ENCODE measurements around the gene TDG. TPM values are rescaled to one million over a fixed set of nuclear protein-coding genes. Genes with fewer than 3 reads are reported as not detected.
A peak's percentile ranks its signal among the peaks of the same experiment; 100 is the strongest.

Gene TDG
- total RNA-seq, 1 experiment from 2014 or later: 31.6 TPM

DNA sequence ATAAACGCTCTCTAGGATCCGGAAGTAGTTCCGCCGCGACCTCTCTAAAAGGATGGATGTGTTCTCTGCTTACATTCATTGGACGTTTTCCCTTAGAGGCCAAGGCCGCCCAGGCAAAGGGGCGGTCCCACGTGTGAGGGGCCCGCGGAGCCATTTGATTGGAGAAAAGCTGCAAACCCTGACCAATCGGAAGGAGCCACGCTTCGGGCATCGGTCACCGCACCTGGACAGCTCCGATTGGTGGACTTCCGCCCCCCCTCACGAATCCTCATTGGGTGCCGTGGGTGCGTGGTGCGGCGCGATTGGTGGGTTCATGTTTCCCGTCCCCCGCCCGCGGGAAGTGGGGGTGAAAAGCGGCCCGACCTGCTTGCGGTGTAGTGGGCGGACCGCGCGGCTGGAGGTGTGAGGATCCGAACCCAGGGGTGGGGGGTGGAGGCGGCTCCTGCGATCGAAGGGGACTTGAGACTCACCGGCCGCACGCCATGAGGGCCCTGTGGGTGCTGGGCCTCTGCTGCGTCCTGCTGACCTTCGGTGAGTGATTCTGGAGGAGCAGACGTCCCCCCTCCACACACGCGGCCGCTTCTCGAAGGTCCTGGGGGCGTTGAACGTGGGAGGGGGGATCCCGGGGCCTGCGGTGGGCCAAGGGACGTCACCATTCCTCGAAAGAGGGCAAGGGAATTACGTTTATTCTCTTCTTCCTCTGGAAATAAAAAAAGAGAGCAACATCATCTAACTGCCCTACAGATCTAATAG lies 35.5 kb upstream of the TDG start, which contains the start of gene HSP90B1:
TSS of gene HSP90B1 (plus strand) at position 377 of the 753 bp plus-strand sequence. CDS start at position 483, 106 bp downstream.
- intact Hi-C loops (cut with micrococcal nuclease): loop anchor here (1.0 kb wide), 2 partner anchors 27 to 133 kb away; a partner anchor contains a TSS
- Mint-ChIP-seq H3K4me1 (ENCODE audit: insufficient read depth, unreplicated experiment) (peaks cover 23% of the 10 kb centered on the region), H3K27ac (ENCODE audit: low read depth, unreplicated experiment) (peak within 1 kb of the TSS; percentile 58), H3K27me3 (ENCODE audit: insufficient read depth, unreplicated experiment) (no peaks in the 10 kb centered on the region), H3K4me3 (ENCODE audit: unreplicated experiment) (peak within 1 kb of the TSS; percentile 75), H3K36me3 (ENCODE audit: insufficient read depth, unreplicated experiment) (peaks cover 45% of the 10 kb centered on the region), H3K9me3 (ENCODE audit: unreplicated experiment) (no peaks in the 10 kb centered on the region)
- peak; percentile 100 for DNase-seq (ENCODE audit: unreplicated experiment)
- POLR2A ChIA-PET: interaction anchor here (0.6 to 6.1 kb wide), 46 partner anchors 8 to 1177 kb away, joined by 3 to 97 read pairs (median 4); partner anchors contain the start of genes HCFC2, NFYB, NT5DC3 and TDG
- TF ChIP-seq CTCF (IDR thresholded peaks at IDR 0.05; ENCODE audit: unreplicated experiment): no peak
- CTCF ChIA-PET: interaction anchor here (0.6 to 1.6 kb wide), 7 partner anchors 17 to 831 kb away, joined by 3 to 7 read pairs (median 3); partner anchors contain the start of genes NT5DC3 and TDG
- BruUV-seq (replicated peaks): TSS peak; percentile 44

DNA sequence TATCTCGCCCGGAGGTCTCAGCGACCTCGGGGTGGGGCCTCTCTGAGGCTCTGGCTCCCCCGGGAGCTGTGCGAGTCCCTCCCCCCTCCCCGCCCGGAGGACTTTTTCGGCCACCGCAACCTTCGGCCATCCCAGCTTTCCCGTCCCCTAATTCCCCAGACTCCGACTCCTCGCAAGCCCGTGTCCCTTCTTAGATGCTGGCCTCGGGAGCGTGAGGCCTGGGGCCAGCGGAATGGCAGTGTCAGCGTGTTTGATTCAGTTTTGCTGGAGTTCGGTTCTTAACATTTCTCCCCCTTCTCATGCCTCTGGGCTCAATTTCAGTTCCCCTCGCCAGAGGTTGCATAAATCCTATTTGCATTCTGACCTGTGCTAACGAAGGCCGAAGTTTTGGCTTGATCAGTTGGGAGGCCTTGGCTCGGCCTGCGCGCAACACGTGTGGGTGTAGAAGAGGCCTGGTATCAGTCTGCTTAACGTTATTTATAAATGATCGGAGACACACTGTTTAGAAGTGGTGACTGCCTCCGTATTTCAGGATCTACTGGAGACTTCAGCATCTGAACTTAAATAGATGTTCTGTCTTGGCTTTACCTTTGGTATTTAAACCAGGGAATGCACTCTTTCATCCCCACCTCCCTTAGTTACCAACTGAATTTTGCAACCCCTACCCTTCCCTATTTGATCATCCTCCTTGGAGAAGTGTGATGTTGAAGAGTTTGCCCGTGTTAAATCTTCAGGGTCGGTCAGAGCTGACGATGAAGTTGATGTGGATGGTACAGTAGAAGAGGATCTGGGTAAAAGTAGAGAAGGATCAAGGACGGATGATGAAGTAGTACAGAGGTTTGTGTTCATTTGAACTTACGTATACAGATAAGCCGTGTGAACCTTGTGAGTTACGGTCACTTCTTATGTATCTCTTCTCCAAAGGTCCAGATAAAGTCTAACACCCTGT lies 34.6 kb upstream of the TDG start:
- no peaks in the 10 kb centered on the region for H3K9me3 Mint-ChIP-seq (ENCODE audit: unreplicated experiment)
- BruUV-seq (replicated peaks): no TSS peak
- H3K27ac Mint-ChIP-seq (ENCODE audit: low read depth, unreplicated experiment): peak overlapping the region; percentile 58
- DNase-seq (ENCODE audit: unreplicated experiment): peak; percentile 34
- H3K4me3 Mint-ChIP-seq (ENCODE audit: unreplicated experiment): peak overlapping the region; percentile 75
- H3K4me1 Mint-ChIP-seq (ENCODE audit: insufficient read depth, unreplicated experiment): peaks cover 32% of the 10 kb centered on the region
- intact Hi-C loops (cut with micrococcal nuclease): loop anchor here (1.0 kb wide), 2 partner anchors 26 to 132 kb away; a partner anchor contains a TSS
- ChIA-PET POLR2A (interaction anchor here (1.0 to 6.1 kb wide), 12 partner anchors 11 to 356 kb away, joined by 3 to 97 read pairs (median 8); partner anchors contain the start of genes NT5DC3 and TDG), CTCF (no interaction called here)
- TF ChIP-seq CTCF (IDR thresholded peaks at IDR 0.05; ENCODE audit: unreplicated experiment): no peak
- peaks cover 54% of the 10 kb centered on the region for H3K36me3 Mint-ChIP-seq (ENCODE audit: insufficient read depth, unreplicated experiment)
- no peaks in the 10 kb centered on the region for H3K27me3 Mint-ChIP-seq (ENCODE audit: insufficient read depth, unreplicated experiment)

DNA sequence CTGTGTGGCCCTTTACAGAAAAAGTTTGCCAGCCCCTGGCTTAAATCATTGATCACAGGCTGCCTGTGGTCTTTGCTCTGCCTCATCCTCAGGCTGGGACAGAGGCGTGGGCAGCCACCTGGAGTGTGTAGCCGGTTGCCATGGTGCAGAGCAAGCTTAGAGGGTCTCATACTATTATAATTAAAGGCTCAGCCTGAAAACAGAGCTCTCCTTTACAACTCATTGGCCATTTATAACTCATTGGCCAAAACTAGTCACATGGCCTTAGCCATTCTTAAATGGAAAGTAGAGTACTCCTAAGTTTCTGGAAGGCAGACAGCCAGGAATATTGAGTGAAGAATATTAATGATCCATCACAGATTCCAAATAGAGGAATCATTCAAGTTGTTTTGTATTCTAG lies 32.4 kb upstream of the TDG start:
- intact Hi-C loops (cut with micrococcal nuclease): no loop called here
- H3K27ac Mint-ChIP-seq (ENCODE audit: low read depth, unreplicated experiment): no peak overlapping the region
- H3K9me3 Mint-ChIP-seq (ENCODE audit: unreplicated experiment): no peaks in the 10 kb centered on the region
- no TSS peak for BruUV-seq (replicated peaks)
- TF ChIP-seq CTCF (IDR thresholded peaks at IDR 0.05; ENCODE audit: unreplicated experiment): no peak
- peak overlapping the region; percentile 75 for H3K4me3 Mint-ChIP-seq (ENCODE audit: unreplicated experiment)
- H3K36me3 Mint-ChIP-seq (ENCODE audit: insufficient read depth, unreplicated experiment): peaks cover 76% of the 10 kb centered on the region
- H3K4me1 Mint-ChIP-seq (ENCODE audit: insufficient read depth, unreplicated experiment): peaks cover 35% of the 10 kb centered on the region
- POLR2A ChIA-PET: interaction anchor here (0.6 to 1.0 kb wide), 3 partner anchors 16 to 32 kb away, joined by 3 to 5 read pairs (median 3); partner anchors contain the start of gene TDG
- DNase-seq (ENCODE audit: unreplicated experiment): no peak
- CTCF ChIA-PET: no interaction called here
- H3K27me3 Mint-ChIP-seq (ENCODE audit: insufficient read depth, unreplicated experiment): no peaks in the 10 kb centered on the region
